DND-41 (cell line): ENCODE measurements around the gene CYSRT1.

Experiments
- CTCF ChIP-seq: IDR thresholded peaks from 2 replicates; pipeline ENCODE4 v1.5.1; 2012; ENCODE audit warnings: borderline replicate concordance, low read length, moderate library complexity, mild to moderate bottlenecking; ENCODE audit not compliant: poor library complexity, severe bottlenecking; ENCODE audit errors: extremely low read depth
- EZH2 ChIP-seq: IDR thresholded peaks from 3 replicates; pipeline ENCODE4 v1.6.1; 2012; ENCODE audit warnings: borderline replicate concordance, low read depth, mild to moderate bottlenecking, moderate library complexity, low read length, inconsistent platforms; ENCODE audit not compliant: severe bottlenecking

GRCh38 chr9:137231372-137232039 lies 6.5 kb downstream of the CYSRT1 start:
- TF ChIP-seq CTCF = no peak
- TF ChIP-seq EZH2 = no peak
